ENCODE measurements around the gene TENT4A. TPM values are rescaled to one million over a fixed set of nuclear protein-coding genes. Genes with fewer than 3 reads are reported as not detected.
A peak's percentile ranks its signal among the peaks of the same experiment; 100 is the strongest.

TENT4A gene
- total and polyA plus RNA-seq, 8 donors, result 7.0 to 13.6 (median 8.6) TPM

GRCh38 chr5:6719896-6720560 lies 6.8 kb downstream of the TENT4A start:
- no peak overlapping the region for H3K27ac ChIP-seq
- no peaks in the 10 kb centered on the region for H3K36me3 ChIP-seq
- H3K27me3 ChIP-seq, result no peaks in the 10 kb centered on the region
- no peak for TF ChIP-seq CTCF (IDR thresholded peaks at IDR 0.05)
- FAIRE-seq (no peak), DNase-seq (no peak), ATAC-seq (no peak)
- H3K4me3 ChIP-seq, result no peak overlapping the region
- no peaks in the 10 kb centered on the region for H3K9me3 ChIP-seq
- H3K4me1 ChIP-seq, result peaks cover 14 to 41% (median 21%) of the 10 kb centered on the region in 3 donors
- intact Hi-C loops (cut with DNase I), result loop anchor here in 1 of 3 donors (10.0 kb wide), 1 partner anchor 85 kb away; the partner anchor contains the start of genes NSUN2 and SRD5A1
- 78 to 89% methylated on average over 5 of the region's 5 CpGs for WGBS, 2 donors

GRCh38 chr5:6720561-6720921 lies 7.3 kb downstream of the TENT4A start:
- Histone ChIP-seq H3K4me3 (no peak overlapping the region), H3K9me3 (no peaks in the 10 kb centered on the region), H3K27ac (no peak overlapping the region), H3K36me3 (no peaks in the 10 kb centered on the region), H3K27me3 (no peaks in the 10 kb centered on the region), H3K4me1 (peaks cover 10 to 36% (median 16%) of the 10 kb centered on the region in 3 donors)
- WGBS, 2 donors, result 89 to 91% methylated on average over 6 of the region's 6 CpGs
- ATAC-seq, result no peak
- intact Hi-C loops (cut with DNase I), result no loop called here
- FAIRE-seq, result no peak
- no peak for DNase-seq
- TF ChIP-seq CTCF (IDR thresholded peaks at IDR 0.05), result no peak

GRCh38 chr5:6721442-6721841 lies 8.2 kb downstream of the TENT4A start:
- H3K36me3 ChIP-seq, result no peaks in the 10 kb centered on the region
- H3K27me3 ChIP-seq, result no peaks in the 10 kb centered on the region
- H3K4me1 ChIP-seq, result peaks cover under 1 to 27% (median 13%) of the 10 kb centered on the region in 3 donors
- DNase-seq (no peak), ATAC-seq (no peak), FAIRE-seq (no peak)
- TF ChIP-seq CTCF (IDR thresholded peaks at IDR 0.05), result no peak
- H3K27ac ChIP-seq, result peak overlapping the region in 1 of 4 donors; percentile 0
- intact Hi-C loops (cut with DNase I), result no loop called here
- H3K4me3 ChIP-seq, result no peak overlapping the region
- no peaks in the 10 kb centered on the region for H3K9me3 ChIP-seq
- WGBS, 2 donors, result 73 to 78% methylated on average over 4 of the region's 4 CpGs

- peak in 2 of 4 donors; percentile 18 to 36 for ATAC-seq
- no peaks in the 10 kb centered on the region for H3K9me3 ChIP-seq
- H3K4me1 ChIP-seq, result peaks cover 0 to 22% (median 9%) of the 10 kb centered on the region in 3 donors
- intact Hi-C loops (cut with DNase I), result no loop called here
- no peak for FAIRE-seq
- no peak overlapping the region for H3K4me3 ChIP-seq
- no peak for DNase-seq
- no peak for TF ChIP-seq CTCF (IDR thresholded peaks at IDR 0.05)
- H3K27ac ChIP-seq, result peak overlapping the region in 2 of 4 donors; percentile 0 to 37
- no peaks in the 10 kb centered on the region for H3K27me3 ChIP-seq
- WGBS, 2 donors, result 75 to 76% methylated on average over 6 of the region's 6 CpGs
- H3K36me3 ChIP-seq, result no peaks in the 10 kb centered on the region
Observed at GRCh38 chr5:6722015-6722414, 8.8 kb downstream of the TENT4A start.

- WGBS, 2 donors, result 43 to 48% methylated on average over 14 of the region's 14 CpGs
- no peaks in the 10 kb centered on the region for H3K27me3 ChIP-seq
- intact Hi-C loops (cut with DNase I), result no loop called here
- FAIRE-seq (no peak), ATAC-seq (peak in 3 of 4 donors; percentile 56 to 66 (median 63)), DNase-seq (no peak)
- H3K36me3 ChIP-seq, result no peaks in the 10 kb centered on the region
- no peak for TF ChIP-seq CTCF (IDR thresholded peaks at IDR 0.05)
- H3K4me3 ChIP-seq, result no peak overlapping the region
- no peaks in the 10 kb centered on the region for H3K9me3 ChIP-seq
- H3K27ac ChIP-seq, result peak overlapping the region in 1 of 4 donors; percentile 17
- H3K4me1 ChIP-seq, result peaks cover 0 to 20% (median 9%) of the 10 kb centered on the region in 3 donors
Observed at GRCh38 chr5:6723122-6723815, 10.0 kb downstream of the TENT4A start.

Measured in pancreas (tissue), 10 donors.